Stimulated activated CD4-positive, alpha-beta T cell treated with anti-CD3 and anti-CD28 coated beads, Interleukin-4, amount 100 ng/mL, for 4 hours (primary cell): ENCODE measurements around the gene SRGAP1.
"Not testable (repeated sequence)": the region's sequence is repeated elsewhere in the genome, so short reads cannot be mapped to it uniquely, and the experiment has no call there.

Experiments used
- DNase-seq, 2 experiments: peaks; one replicate each; pipeline ENCODE4 v3.0.0-alpha.2; 2020

SRGAP1 gene

DNA sequence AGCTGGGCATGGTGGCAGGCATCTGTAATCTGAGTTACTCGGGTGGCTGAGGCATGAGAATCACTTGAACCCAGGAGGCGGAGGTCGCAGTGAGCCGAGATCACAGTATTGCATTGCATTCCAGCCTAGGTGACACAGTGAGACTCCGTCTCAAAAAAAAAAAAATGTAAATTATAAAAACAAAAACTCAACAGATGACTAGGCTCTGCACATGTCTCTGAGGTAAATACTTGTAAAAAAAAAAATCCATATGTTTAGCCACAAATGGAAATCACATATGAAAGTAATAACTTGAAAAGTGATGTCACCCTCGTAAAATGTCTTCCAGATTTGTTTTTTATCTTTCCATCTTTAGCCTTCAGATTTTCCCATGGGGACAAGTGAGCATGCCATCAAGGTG is 292.6 kb downstream of the SRGAP1 start:
- no peak for DNase-seq

- no peak for DNase-seq
Observed at GRCh38 chr12:64139021-64139420, 294.5 kb downstream of the SRGAP1 start.

GRCh38 chr12:64142382-64142781 is 297.9 kb downstream of the SRGAP1 start:
- DNase-seq, result no peak

- no peak for DNase-seq
Observed at GRCh38 chr12:64142784-64143183, 298.3 kb downstream of the SRGAP1 start.

GRCh38 chr12:64145226-64145625 is 300.7 kb downstream of the SRGAP1 start:
- no peak for DNase-seq

GRCh38 chr12:64147011-64147631 is 302.6 kb downstream of the SRGAP1 start:
- no peak for DNase-seq

DNA sequence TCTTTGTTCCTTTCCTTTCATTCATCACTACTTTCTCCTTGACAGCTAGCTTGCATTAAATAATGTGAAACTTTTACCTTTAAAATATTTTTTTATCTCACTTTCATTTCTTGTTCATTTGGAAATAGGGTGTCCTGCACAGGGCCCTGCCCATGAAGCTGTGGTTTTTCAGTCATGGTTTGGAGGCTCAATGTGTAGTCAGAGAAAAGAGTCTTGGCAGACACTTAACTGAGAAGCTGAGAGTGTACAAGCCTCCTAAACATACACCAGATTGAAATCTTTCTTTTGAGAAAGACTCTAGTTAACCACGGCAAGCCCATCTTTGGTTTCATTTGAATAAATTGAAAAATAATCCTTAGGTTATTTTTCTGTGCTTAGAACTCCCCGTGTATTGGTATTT is 303.4 kb downstream of the SRGAP1 start:
- DNase-seq, result no peak

- DNase-seq, result no peak
Observed at GRCh38 chr12:64154677-64155076, 310.2 kb downstream of the SRGAP1 start.

DNA sequence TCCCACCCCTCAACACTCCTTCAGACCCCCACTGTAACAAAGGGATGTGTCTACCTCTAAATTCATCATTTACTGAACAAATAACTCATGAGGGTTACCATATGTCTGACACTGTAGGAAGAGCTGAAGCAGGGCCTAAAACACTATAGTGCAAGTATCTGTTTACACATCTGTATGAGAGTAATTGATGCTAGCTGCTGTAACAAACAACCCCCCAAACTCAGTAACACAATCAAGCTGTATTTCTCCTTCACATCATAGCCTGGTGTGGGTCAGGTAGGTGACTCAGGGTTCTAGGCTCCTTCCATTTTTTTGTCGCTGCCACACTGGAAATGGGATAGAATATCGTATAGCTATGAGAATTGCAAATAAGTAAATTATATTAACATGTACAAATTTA is 312.6 kb downstream of the SRGAP1 start:
- no peak for DNase-seq

- DNase-seq, result no peak
Observed at GRCh38 chr12:64160021-64160710, 315.7 kb downstream of the SRGAP1 start.

DNA sequence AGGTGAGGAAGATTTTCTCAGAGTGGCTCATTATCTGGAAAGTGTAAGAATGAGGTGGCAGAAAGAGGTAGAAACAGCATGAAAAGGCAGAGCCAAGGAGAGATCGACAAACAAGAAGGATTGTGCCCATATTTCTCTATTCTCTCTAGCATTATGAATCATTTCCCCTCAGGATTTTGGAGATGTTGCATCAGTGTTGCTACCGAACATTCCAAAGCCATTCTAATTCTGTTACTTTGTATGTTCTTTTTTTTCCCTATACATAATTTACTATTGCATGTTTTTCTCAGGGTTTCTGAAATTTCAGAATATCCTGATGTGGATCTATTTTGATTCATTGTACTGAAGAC is 316.2 kb downstream of the SRGAP1 start:
- DNase-seq, result no peak

DNA sequence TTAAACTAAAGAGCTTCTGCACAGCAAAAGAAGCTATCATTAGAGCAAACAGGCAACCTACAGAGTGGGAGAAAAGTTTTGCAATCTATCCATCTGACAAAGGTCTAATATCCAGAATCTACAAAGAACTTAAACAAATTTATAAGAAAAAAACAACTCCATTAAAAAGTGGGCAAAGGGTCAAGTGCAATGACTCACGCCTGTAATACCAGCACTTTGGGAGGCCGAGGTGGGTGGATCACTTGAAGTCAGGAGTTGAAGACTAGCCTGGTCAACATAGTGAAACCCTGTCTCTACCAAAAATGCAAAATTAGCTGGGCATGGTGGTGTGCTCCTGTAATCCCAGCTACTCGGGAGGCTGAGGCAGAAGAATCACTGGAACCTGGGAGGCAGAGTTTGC is 322.1 kb downstream of the SRGAP1 start:
- DNase-seq, result not testable (repeated sequence)

DNA sequence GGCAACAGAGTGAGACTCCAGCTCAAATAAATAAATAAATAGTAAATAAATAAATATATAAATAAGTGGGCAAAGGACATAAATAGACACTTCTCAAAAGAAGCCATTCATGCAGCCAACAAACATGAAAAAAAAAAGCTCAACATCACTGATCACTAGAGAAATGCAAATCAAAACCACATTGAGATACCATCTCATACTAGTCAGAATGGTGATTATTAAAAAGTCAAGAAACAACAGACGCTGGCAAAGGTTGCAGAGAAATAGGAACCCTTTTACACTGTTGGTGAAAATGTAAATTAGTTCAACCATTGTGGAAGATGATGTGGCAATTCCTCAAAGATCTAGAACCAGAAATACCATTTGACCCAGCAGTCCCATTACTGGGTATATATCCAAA is 322.5 kb downstream of the SRGAP1 start:
- not testable (repeated sequence) for DNase-seq

- no peak for DNase-seq
Observed at GRCh38 chr12:64170024-64170423, 325.5 kb downstream of the SRGAP1 start.

DNA sequence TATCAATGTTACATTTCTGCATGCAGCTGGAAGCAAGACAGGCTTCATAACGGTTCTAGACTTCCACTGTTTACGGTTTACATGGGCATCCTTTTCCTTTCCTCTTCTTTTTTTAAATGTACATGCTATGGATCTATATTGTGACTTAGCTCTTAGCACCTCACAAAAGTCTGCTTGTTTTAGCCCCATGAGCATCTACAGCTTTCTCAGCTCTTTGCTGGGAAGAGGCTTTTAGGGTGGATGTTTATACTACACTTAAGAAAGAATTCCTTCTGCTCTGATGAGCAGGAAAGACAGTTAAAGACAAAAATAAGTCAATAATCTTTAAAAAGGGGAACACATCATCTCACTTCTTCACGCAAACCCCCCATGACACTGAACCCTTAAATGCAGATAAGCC is 326.2 kb downstream of the SRGAP1 start:
- DNase-seq, result no peak

DNA sequence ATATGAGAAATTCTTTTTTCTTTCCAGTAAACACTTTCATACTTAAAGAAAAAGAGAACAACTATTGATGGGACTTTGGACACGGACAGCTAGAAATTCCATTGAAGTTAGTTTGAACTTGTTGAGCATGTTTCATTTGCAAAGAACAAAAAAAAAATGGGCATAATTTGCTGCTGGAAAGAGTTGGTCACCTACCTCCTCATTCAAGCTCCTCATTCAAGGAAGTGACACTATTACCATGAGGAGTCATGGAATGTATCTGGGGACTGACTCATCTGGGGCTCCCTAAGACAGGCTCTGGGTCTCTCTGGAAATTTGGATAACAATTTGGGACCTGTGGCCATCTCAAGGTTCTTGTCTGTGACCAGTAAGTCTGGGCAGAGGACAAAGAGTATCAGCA is 327.2 kb downstream of the SRGAP1 start:
- no peak for DNase-seq

DNA sequence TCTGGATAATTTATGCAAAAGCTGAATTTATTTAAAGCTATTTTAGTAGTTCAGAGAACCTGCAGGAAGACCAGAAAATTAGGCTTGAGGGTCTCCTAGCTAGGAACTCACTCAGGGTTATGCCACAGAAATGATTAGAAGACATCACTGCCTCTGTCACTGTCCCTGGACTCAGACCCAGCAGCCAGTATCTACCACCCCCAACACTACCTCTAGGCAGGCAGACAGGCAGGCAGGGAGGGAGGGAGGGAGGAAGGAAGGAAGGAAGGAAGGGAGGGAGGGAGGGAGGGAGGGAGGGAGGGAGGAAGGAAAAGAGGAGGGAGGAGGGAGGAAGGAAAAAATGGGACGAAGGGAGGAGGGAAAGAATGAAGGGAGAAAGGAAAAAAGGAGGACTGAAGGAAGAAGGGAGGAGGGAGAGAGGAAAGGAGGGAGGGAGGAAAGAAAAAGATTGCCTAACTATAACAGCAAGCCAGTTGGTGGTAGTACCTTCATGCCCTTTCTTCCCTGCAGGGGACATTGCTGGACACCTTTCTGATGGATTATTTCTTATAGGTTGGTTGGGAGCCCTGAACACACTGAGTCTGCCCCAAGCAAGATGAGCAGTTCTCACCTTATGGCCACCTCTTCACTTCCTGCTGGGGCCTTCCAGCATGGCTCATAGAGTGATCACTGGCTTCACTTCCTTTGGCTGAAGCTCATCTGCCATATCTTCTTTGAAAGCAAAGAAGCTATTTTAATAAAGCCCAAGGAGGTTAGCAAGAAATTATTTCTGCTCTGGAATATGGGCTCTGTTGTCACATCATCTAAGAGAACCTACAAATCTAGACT is 327.9 kb downstream of the SRGAP1 start:
- no peak for DNase-seq

- no peak for DNase-seq
Observed at GRCh38 chr12:64173456-64173855, 329.0 kb downstream of the SRGAP1 start.

- DNase-seq, result no peak
Observed at GRCh38 chr12:64175254-64175945, 330.9 kb downstream of the SRGAP1 start.

DNA sequence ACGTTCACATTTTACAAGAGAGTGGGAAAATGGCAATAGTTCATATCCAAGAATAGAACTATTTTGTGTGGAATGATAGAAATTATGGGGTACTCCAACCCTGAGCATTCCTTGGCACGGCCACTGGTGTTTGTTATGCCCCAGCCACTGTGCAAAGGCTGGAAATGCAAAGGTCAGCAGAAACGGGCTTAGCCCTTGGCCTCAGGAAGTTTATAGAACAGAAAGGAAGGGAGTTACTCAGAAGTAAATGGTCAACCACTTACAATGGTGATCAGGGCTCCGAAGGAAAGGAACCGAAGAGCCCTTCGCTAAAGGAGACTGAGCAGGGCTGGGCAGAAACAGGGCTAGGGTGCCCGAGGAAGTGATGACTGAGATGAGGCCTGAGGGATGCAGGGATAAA is 332.5 kb downstream of the SRGAP1 start:
- no peak for DNase-seq

DNA sequence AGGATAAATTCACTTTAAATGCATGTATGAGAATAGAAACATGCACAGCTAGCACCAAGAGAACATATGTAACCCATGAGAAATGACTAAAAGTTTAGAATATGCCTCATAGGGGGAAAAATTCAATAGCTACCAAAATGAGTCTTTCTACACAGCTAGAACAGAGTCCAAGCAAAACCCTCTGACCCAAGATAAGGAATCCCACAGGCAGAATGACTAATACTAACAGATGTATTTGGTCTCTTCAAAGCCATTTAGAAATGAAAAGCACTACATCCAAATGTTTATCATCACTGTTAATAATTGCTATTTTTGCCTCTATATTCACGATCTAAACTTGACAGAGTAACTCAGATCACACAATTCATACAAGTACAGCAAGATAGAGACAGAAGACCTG is 333.6 kb downstream of the SRGAP1 start:
- DNase-seq, result no peak

GRCh38 chr12:64180951-64181350 is 336.5 kb downstream of the SRGAP1 start:
- no peak for DNase-seq
